HepG2 (cell line): ENCODE measurements around the gene ABHD17A. TPM values are rescaled to one million over a fixed set of nuclear protein-coding genes. Genes with fewer than 3 reads are reported as not detected.

Source experiments
- ATF7-NPFF ChIP-seq: sonication (generic); formaldehyde crosslinking; IDR thresholded peaks from 2 replicates; pipeline ENCODE4 v1.8.1; 2023; ENCODE audit warnings: mild to moderate bottlenecking, low read depth, missing genetic modification reagents, moderate library complexity
- CHD2 ChIP-seq: IDR thresholded peaks from 2 replicates; pipeline ENCODE4 v1.6.1; 2011; ENCODE audit warnings: low read depth, low read length, improper control_type of control experiment
- MAFK ChIP-seq, 2 experiments: IDR thresholded peaks in 1 of 2; conservative IDR thresholded peaks in 1 of 2; 2 replicates each; pipeline ENCODE4 v1.6.1; 2011; ENCODE audit warnings: improper control_type of control experiment in 2 of 2, low read length in 2 of 2
- NCOR1 ChIP-seq: fragments of 200-600 bp; sonication (generic); IDR thresholded peaks from 2 replicates; pipeline ENCODE4 v1.7.0; 2017; ENCODE audit warnings: antibody characterized with exemption, low read length, borderline replicate concordance
- TBP ChIP-seq: sonication (generic); formaldehyde crosslinking; IDR thresholded peaks from 2 replicates; pipeline ENCODE4 v1.5.0; 2020; ENCODE audit warnings: missing genetic modification reagents
- ZFP36L2 ChIP-seq: sonication (generic); formaldehyde crosslinking; IDR thresholded peaks from 2 replicates; pipeline ENCODE4 v1.4.0; 2020; ENCODE audit warnings: missing genetic modification reagents
- ZMAT3 ChIP-seq: sonication (generic); formaldehyde crosslinking; conservative IDR thresholded peaks from 2 replicates; pipeline ENCODE4 v1.7.0; 2021; ENCODE audit warnings: missing genetic modification reagents
- ZNF138 ChIP-seq: sonication (generic); formaldehyde crosslinking; IDR thresholded peaks from 2 replicates; pipeline ENCODE4 v1.5.0; 2020; ENCODE audit warnings: mild to moderate bottlenecking, low read depth, missing genetic modification reagents
- ZNF30 ChIP-seq: sonication (generic); formaldehyde crosslinking; IDR thresholded peaks from 2 replicates; pipeline ENCODE4 v1.5.0; 2020; ENCODE audit warnings: mild to moderate bottlenecking, missing genetic modification reagents
- ZNF317 ChIP-seq: sonication (generic); formaldehyde crosslinking; IDR thresholded peaks from 2 replicates; pipeline ENCODE4 v1.5.0; 2020; ENCODE audit warnings: mild to moderate bottlenecking, missing genetic modification reagents
- ZNF44 ChIP-seq: sonication (generic); formaldehyde crosslinking; IDR thresholded peaks from 2 replicates; pipeline ENCODE4 v1.5.1; 2020; ENCODE audit warnings: mild to moderate bottlenecking, missing genetic modification reagents
- ZNF460 ChIP-seq: sonication (generic); formaldehyde crosslinking; IDR thresholded peaks from 2 replicates; pipeline ENCODE4 v1.5.1; 2020; ENCODE audit warnings: missing genetic modification reagents, mild to moderate bottlenecking, borderline replicate concordance
- ZNF614 ChIP-seq: IDR thresholded peaks from 2 replicates; pipeline ENCODE4 v1.6.1; 2018; ENCODE audit warnings: missing biosample characterization, missing genetic modification reagents, inconsistent platforms, borderline replicate concordance
- ZSCAN31 ChIP-seq: sonication (generic); formaldehyde crosslinking; IDR thresholded peaks from 2 replicates; pipeline ENCODE4 v1.5.0; 2020; ENCODE audit warnings: low read depth, mild to moderate bottlenecking, missing genetic modification reagents
- ZUFSP ChIP-seq: sonication (generic); formaldehyde crosslinking; IDR thresholded peaks from 2 replicates; pipeline ENCODE4 v1.9.0; 2021; ENCODE audit warnings: missing genetic modification reagents, mild to moderate bottlenecking, borderline replicate concordance
- polyA plus RNA-seq, 8 experiments: library from polyadenylated mRNA; depleted of rRNA in 3 of 8; stranded (reverse) in 7 of 8; unstranded in 1 of 8; fragments of >200 nt; fragmentation: Illumina TruSeq in 4 of 8; extraction: Trizol in 4 of 8; gene quantifications; 2 replicates each; pipeline versions ENCODE4 v1.2.1 to v1.2.3, GENCODE V29; 2011 to 2016; ENCODE audit warnings: low read depth in 4 of 8, missing spikeins in 1 of 8, mixed read lengths in 1 of 8; ENCODE audit not compliant: insufficient read depth in 1 of 8
- total RNA-seq, 5 experiments: library from RNA; depleted of rRNA; stranded (reverse); fragments of >200 nt; fragmentation: Illumina TruSeq; extraction: Trizol; gene quantifications; 2 replicates each; pipeline ENCODE4 v1.2.3, GENCODE V29; 2016; ENCODE audit warnings: low read depth in 1 of 5
- TF ChIP-seq, protein P1 (sequence below): sonication (generic); formaldehyde crosslinking; IDR thresholded peaks from 2 replicates; pipeline ENCODE4 v1.4.0; 2020; ENCODE audit warnings: missing genetic modification reagents, borderline replicate concordance
- TF ChIP-seq, protein P2 (sequence below): conservative IDR thresholded peaks from 2 replicates; pipeline ENCODE4 v1.6.1; 2018; ENCODE audit warnings: missing genetic modification reagents
- TF ChIP-seq, protein P3 (sequence below): IDR thresholded peaks from 2 replicates; pipeline ENCODE4 v1.6.1; 2012; ENCODE audit warnings: inconsistent platforms
- TF ChIP-seq, protein P4 (sequence below): sonication (generic); formaldehyde crosslinking; IDR thresholded peaks from 2 replicates; pipeline ENCODE4 v1.4.0; 2020; ENCODE audit warnings: mild to moderate bottlenecking, missing genetic modification reagents
- TF ChIP-seq, protein P5 (sequence below): sonication (generic); formaldehyde crosslinking; conservative IDR thresholded peaks from 2 replicates; pipeline ENCODE4 v1.4.0; 2020; ENCODE audit warnings: missing genetic modification reagents

ABHD17A gene
- total and polyA plus RNA-seq, 2 of the 13 experiments (the other 11 are each of a cell fraction or from before 2014, with no cell fraction given) = 27.7 to 40.8 TPM

- TF ChIP-seq, protein P1, sequence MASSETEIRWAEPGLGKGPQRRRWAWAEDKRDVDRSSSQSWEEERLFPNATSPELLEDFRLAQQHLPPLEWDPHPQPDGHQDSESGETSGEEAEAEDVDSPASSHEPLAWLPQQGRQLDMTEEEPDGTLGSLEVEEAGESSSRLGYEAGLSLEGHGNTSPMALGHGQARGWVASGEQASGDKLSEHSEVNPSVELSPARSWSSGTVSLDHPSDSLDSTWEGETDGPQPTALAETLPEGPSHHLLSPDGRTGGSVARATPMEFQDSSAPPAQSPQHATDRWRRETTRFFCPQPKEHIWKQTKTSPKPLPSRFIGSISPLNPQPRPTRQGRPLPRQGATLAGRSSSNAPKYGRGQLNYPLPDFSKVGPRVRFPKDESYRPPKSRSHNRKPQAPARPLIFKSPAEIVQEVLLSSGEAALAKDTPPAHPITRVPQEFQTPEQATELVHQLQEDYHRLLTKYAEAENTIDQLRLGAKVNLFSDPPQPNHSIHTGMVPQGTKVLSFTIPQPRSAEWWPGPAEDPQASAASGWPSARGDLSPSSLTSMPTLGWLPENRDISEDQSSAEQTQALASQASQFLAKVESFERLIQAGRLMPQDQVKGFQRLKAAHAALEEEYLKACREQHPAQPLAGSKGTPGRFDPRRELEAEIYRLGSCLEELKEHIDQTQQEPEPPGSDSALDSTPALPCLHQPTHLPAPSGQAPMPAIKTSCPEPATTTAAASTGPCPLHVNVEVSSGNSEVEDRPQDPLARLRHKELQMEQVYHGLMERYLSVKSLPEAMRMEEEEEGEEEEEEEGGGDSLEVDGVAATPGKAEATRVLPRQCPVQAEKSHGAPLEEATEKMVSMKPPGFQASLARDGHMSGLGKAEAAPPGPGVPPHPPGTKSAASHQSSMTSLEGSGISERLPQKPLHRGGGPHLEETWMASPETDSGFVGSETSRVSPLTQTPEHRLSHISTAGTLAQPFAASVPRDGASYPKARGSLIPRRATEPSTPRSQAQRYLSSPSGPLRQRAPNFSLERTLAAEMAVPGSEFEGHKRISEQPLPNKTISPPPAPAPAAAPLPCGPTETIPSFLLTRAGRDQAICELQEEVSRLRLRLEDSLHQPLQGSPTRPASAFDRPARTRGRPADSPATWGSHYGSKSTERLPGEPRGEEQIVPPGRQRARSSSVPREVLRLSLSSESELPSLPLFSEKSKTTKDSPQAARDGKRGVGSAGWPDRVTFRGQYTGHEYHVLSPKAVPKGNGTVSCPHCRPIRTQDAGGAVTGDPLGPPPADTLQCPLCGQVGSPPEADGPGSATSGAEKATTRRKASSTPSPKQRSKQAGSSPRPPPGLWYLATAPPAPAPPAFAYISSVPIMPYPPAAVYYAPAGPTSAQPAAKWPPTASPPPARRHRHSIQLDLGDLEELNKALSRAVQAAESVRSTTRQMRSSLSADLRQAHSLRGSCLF = no peak
- TF ChIP-seq ZSCAN31 = peak; percentile 28; the same call in 1 of the 2 replicates
- TF ChIP-seq TBP (CRISPR knock-in tag) = no peak
- TF ChIP-seq, protein P2, sequence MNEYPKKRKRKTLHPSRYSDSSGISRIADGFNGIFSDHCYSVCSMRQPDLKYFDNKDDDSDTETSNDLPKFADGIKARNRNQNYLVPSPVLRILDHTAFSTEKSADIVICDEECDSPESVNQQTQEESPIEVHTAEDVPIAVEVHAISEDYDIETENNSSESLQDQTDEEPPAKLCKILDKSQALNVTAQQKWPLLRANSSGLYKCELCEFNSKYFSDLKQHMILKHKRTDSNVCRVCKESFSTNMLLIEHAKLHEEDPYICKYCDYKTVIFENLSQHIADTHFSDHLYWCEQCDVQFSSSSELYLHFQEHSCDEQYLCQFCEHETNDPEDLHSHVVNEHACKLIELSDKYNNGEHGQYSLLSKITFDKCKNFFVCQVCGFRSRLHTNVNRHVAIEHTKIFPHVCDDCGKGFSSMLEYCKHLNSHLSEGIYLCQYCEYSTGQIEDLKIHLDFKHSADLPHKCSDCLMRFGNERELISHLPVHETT = no peak
- TF ChIP-seq, protein P3, sequence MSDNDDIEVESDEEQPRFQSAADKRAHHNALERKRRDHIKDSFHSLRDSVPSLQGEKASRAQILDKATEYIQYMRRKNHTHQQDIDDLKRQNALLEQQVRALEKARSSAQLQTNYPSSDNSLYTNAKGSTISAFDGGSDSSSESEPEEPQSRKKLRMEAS = peak; percentile 29; the same call in 1 of the 2 replicates
- TF ChIP-seq, protein P4, sequence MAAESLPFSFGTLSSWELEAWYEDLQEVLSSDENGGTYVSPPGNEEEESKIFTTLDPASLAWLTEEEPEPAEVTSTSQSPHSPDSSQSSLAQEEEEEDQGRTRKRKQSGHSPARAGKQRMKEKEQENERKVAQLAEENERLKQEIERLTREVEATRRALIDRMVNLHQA (CRISPR knock-in tag) = no peak
- TF ChIP-seq ZMAT3 (CRISPR knock-in tag) = no peak
- no peak for TF ChIP-seq ATF7-NPFF (CRISPR knock-in tag)
- 0 out of 2 replicates have a peak, but pooled peaks have one; percentile 64 for TF ChIP-seq ZNF30 (CRISPR knock-in tag)
- no peak for TF ChIP-seq ZNF138 (CRISPR knock-in tag)
- no peak for TF ChIP-seq ZFP36L2
- TF ChIP-seq ZNF460 (CRISPR knock-in tag) = no peak; the same call in 1 of the 2 replicates
- TF ChIP-seq, protein P5, sequence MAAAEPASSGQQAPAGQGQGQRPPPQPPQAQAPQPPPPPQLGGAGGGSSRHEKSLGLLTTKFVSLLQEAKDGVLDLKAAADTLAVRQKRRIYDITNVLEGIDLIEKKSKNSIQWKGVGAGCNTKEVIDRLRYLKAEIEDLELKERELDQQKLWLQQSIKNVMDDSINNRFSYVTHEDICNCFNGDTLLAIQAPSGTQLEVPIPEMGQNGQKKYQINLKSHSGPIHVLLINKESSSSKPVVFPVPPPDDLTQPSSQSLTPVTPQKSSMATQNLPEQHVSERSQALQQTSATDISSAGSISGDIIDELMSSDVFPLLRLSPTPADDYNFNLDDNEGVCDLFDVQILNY = no peak
- no peak; the same call in 1 of the 2 replicates for TF ChIP-seq CHD2
- TF ChIP-seq ZNF614 (CRISPR knock-in tag) = no peak
- TF ChIP-seq NCOR1 = no peak; the same call in 1 of the 2 replicates
- TF ChIP-seq ZUFSP (CRISPR knock-in tag) = no peak
- TF ChIP-seq MAFK (conservative IDR thresholded peaks at IDR 0.05 in 1 of 2, IDR thresholded peaks at IDR 0.05 in 1 of 2; ENCODE audit: low read length in 2 of 2) = no peak
- TF ChIP-seq ZNF44 (CRISPR knock-in tag) = no peak
- TF ChIP-seq ZNF317 = 0 out of 2 replicates have a peak, but pooled peaks have one; percentile 3
Observed at GRCh38 chr19:1864480-1865171, 20.7 kb downstream of the ABHD17A start (continued).
